GM19438 (cell line): Measurements from ENCODE around the gene NUMB.
"Not testable (repeated sequence)": the region's sequence is repeated elsewhere in the genome, so short reads cannot be mapped to it uniquely, and the experiment has no call there.

Experiments
- ATAC-seq: cut with Tn5 transposase; IDR thresholded peaks from one replicate; pipeline ENCODE4 v1.9.1; 2021; ENCODE audit warnings: low read depth; ENCODE audit not compliant: unreplicated experiment

NUMB gene

DNA sequence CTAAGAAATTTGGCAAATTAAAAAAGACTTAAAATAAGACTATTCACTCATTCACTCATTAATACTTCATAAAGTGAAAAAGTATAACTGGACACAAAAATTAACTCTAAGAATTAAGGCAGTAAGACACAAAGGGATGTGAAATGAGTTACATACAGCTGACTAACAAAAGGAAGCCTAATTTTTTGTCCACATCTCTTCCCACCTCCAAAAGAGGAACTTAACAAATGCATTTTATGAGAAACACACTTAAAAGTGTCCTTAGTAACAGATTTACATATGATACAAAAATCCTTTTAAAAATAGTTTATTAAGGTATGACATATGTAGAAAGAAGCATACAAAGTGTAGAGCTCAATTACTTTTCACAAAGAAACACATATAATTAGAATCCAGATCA lies 88.9 kb downstream of the NUMB start:
- no peak for ATAC-seq

DNA sequence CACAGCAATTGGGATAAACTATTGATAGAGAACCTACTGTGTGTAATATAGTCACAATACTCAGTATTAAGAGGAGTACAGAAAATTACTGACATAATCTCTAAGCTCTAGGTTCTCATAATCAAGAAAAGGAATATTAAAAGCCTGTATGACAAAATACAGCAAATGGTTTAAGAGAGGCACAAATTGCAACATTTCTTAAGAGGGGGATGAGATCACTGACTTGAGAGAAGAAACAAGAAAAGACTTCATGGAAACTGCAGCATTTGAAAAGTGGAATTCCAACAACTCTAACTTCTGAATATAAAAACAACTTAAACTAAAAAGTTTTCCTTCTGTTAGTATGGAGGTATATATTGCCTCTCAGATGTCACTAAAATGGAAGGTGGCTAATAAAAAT lies 89.7 kb downstream of the NUMB start:
- ATAC-seq, result no peak

DNA sequence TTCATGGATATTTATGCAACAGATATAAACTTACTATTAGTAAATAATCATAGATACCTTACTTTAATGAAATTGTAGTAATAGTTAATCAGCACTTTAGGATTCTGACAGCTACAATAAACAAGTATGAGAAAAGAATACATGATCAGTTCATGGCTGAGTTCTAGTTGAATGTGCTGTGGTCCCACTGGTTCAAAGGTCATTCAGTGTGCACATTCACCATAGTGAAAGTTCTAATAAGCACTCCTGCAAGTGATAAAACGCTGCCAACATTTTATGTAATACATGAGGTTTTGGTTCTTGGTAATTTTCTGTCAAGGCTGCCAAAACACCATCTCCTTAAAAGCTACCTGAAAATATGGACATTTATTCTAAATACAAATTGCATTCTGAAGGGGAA lies 92.6 kb downstream of the NUMB start:
- no peak for ATAC-seq

DNA sequence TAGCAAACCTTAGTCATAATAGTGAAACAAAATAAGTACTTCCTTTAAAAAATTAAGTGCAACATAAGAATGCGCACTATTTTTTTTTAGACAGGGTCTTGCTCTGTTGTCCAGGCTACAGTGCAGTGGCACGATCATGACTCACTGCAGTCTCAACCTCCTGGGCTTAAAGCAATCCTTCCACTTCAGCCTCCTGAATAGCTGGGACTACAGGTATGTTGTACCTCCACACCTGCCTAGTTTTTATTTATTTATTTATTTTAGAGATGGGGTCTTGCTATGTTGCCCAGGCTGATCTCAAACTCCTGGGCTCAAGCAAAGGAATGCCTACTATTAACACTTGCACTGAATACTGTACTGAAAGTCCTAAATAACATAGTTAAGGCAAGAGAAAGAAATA lies 93.8 kb downstream of the NUMB start:
- no peak for ATAC-seq

DNA sequence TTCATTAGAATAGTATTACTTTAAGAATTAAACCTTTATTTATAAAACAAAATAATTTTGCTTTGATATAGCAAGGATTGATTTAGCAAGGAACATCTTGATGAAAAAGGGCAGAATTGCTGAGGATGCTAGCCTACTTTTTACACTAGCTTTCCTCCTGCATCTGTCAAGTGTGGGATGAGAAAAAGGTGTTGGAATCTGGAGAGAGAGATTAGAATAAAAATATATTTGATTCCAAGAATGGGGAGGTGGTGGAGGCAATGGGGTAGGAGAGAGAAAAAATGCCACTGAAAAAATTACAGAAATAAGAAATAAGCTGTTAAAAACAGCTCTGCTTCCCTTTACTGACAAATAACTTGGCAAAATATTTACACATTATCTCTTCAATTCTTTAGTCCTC lies 98.9 kb downstream of the NUMB start:
- ATAC-seq, result no peak

DNA sequence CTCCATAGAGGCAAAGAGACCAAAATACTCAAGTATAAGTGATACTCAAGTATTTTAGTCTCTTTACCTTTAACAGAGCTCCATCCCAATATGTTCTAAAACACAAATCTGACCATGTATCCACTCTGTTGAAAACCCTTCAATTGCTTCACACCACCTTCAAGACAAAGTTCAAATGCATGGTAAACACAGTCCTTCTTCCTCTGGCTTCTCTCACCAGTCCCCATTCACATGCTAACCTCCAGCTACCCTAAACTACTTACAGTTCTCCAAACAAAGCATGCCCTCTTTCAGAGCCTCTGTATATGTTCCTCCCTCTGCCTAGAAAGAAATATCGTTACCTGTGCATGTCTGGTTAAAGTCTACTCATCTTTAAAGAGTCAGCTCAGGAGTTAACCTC lies 100.2 kb downstream of the NUMB start:
- no peak for ATAC-seq

DNA sequence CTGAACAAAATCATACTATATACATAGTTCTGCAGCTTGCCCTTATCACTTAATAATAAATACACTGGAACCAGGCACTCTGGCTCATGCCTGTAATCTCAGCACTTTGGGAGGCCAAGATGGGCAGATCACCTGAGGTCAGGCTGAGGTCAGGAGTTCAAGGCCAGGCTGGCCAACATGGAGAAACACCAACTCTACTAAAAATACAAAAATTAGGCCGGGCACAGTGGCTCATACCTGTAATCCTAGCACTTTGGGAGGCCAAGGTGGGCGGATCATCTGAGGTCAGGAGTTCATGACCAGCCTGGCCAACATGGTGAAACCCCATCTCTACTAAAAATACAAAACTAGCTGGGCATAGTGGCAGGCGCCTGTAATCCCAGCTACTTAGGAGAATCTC lies 109.3 kb downstream of the NUMB start:
- ATAC-seq, result not testable (repeated sequence)

DNA sequence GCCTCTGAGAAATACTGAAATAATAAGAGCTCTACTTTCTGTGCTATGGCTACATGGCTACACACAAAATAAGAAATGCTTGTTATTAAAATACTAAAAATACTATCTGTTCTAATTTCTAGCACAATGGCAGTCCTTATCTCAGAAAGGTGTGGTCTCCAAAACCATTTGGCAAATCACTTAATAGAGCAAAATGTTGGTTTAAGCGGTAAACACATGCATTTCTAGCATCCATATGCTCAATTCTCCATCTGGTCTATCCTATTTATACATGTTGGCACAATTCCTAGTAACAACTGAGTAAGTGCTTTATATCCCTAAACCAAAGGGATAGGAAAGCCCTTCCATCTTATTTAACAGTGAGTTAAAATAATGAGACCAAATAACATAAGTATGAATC lies 114.0 kb downstream of the NUMB start:
- ATAC-seq, result no peak

DNA sequence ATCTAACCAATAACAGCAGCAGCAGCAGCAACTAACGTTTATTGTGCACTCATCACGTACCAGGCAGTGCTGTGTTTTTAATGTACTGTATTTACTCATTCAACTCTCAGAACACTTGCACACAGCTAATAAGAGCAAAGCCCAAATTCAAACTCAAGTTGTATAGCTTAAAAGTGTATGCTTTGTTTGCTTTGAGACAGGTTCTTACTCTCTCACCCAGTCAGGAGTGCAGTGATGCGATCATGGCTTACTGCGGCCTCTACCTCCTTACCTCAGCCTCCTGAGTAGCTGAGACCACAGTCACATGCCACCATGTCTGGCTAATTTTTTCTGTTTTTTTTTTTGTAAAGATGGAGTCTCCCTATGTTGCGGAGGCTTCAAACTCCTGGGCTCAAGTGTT lies 115.7 kb downstream of the NUMB start:
- no peak for ATAC-seq

DNA sequence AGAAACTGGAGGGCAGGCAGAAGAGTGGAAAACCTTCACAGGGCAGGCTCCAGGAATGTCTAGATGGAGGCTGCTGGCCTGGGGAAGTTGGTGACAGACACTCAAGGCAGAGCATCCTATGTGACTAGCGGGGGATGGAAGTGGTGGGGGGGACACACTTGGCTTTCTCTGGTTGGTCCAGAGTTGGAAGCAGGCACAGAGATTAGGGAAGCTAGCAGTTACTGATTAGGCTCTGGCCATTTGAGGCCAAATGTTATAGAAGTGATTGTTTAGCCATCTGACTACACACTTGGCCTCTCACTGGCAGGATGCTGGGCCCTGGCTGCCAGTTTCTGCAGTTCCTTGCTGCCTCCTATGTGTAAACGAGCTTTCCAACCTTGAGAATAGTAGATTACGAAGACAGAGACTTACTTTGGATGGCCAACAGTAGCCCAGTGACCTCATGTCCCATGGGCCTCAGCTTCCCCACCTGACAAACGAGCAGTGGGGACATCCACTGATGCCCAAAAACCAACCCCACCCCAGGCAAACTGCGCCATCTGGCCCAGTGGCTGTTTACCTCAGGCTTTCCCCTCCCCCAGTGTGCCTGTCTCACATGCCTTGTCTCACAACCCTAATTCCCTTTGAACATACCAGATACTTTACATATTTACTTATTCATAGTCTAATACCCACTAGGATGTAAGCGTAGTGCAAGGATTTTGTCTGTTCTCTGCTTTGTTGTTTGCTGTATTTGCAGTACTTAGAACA lies 118.3 kb downstream of the NUMB start:
- no peak for ATAC-seq

DNA sequence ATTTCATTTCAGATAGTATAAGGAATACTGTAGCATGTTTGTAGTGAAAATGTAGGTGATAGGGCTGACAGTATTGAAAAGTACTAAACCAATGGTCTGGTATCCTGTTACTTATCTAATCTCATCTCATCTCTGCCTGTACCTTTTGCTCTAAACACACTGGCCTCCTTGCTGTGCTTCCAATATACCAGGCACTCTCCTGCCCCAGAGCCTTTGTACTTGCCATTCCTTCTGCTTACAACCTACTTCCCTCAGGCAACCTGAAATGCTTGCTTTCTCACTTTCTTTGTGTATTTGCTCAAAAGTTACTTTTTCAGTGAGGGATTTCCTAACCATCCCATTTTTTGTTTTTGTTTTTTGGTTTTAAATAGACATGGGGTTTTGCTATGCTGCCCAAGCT lies 119.1 kb downstream of the NUMB start:
- ATAC-seq, result no peak

DNA sequence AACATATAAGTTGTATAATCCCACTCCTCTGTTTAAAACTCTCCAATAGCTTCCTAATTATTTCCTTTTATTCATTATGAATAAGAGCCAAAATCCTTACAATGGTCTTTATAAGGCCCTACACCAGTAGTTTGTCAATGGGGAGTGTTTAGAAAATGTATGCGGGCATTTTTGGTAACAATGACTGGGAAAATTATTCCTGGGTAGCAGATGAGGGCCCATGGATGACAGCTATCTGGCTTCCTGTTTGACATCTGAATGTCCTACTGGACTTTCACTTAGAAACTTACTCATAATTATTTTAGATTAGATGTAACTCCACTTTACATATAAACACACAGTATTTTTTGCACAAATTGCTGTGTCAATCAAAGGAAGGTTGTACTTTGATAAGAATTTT lies 119.8 kb downstream of the NUMB start:
- ATAC-seq, result no peak

DNA sequence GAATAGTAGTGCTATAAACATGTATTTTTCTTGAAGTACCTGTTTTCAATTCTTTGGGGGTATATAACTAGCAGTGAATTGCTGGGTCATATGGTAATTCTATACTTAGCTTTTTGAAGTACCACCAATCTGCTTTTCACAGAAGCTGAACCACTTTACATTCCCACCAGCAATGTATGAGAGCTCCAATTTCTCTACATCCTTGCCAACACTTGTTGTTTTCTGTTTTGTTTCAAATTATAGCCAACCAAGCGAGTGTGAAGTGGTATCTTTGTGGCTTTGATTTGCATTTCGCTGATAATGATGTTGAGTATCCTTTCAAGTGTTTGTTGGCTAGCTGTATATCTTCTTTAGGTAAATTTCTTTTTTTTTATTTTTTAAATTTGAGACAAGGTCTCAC lies 125.3 kb downstream of the NUMB start:
- ATAC-seq, result no peak

DNA sequence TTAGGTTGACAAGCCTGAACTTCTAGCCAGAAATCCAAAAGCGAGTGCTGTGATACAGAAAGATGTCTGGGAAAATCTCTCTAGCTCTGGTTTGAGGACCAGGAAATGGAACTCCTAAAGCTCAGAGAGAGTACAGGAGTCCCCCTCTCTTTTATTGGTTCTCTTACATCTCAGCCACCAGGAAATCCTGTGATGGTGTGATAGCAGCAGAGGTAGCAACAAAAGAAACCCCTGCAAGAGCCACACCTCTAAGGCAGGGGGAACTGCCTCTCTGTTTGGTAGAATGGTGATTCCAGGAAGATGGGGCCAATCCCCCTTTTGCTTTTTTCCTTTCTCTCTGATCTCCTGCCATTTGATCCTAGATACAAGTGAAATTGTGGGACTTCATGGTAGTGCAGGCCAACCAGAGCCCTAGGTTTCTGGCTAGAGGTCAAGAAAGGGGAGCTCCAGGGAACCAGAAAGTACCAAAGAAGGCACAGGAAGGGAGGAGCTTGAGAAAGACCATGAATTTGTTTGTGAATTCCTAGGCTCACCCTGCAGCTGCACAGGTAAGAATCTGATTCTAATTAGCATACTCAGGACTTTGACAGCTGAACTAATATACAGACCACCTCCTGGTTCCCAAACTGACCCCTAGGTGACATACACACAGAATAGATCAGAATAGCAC lies 132.6 kb downstream of the NUMB start:
- no peak for ATAC-seq

DNA sequence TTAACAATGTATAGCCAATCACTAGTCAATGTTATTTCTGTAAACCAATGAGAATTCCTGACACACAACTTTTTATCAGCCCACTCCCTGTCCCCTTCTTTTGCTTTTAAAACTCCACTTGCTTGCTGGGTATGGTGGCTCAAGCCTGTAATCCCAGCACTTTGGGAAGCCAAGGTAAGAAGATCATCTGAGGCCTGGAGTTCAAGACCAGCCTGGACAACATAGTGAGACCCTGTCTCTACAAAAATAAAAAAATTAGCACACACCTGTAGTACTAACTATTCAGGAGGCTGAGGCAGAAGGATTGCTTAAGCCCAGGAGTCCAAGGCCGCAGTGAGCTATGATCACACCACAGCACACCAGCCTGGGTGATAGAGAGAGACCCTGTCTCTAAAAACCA lies 133.3 kb downstream of the NUMB start:
- ATAC-seq, result no peak

DNA sequence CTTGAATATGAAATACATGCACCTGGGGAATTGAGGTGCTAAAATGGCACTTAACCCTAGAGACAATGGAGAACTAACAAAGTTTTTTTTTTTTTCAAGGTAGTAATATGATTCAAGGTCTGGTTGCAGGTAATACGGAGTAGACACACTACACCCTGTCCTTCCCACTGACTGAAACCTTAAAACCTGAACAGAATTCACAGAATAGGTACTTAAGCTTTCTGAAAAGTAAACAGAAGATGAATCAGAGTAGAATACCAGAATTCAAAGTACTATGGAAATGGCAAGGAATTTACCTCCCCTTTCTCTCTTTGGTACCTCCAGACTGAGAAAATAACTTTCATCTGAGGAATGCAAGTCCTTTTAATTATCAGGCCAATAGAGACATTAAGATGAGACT lies 133.8 kb downstream of the NUMB start:
- ATAC-seq, result no peak

DNA sequence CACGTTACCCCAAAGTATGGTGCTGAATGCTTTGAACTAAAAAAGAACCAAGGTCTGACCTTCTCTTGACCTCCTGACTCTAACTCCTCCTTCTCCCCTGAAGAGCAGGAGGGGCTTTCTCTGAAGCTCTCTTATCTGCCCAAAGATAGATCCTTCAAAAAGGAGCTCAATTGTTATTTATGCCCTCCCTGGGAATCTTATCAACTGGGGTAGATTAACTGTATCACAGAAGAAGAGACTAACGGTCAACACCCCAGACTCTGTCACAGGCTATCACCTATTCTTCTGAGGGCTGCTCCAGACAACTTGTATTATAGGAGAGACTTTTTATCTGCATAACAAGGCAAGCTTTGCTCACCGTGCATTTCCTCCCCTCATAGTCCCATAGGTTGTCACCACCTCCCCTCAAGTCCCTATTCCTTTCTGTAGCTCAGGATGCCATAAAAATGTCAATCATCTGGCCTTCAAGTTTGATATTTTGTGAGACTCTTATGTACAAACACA lies 134.4 kb downstream of the NUMB start:
- ATAC-seq, result no peak

DNA sequence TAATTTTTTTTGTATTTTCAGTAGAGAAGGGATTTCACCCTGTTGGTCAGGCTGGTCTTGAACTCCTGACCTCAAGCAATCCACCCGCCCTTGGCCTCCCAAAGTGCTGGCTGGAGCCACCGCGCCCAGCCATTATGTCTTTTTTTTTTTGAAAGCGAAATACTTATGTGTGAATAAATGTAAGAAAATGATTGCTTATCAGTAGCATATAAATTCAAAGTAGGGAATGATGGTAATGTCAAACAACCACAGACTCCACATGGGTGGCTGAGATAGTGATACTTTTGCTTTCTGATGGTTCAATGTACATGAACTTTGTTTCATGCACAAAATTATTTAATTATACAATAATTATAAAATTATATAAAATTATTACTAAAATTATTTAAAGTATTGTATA lies 145.2 kb downstream of the NUMB start:
- no peak for ATAC-seq

DNA sequence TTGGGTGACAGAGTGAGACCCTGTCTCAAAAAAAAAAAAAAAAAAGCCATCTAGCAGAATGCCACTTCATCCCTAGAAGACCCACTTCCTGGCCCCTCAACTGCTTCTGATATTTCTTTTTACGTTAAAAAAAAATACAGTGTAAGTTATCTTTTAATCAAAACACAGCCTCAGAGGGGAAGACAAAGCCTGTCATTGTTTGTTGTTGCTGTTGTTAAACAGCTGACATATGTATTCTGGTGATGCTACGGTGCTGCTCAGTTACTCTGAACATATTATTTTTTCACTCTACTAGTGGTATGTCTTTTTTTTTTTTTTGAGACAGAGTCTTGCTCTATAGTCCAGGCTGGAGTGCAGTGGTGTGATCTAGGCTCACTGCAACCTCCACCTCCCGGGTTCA lies 145.7 kb downstream of the NUMB start:
- no peak for ATAC-seq

DNA sequence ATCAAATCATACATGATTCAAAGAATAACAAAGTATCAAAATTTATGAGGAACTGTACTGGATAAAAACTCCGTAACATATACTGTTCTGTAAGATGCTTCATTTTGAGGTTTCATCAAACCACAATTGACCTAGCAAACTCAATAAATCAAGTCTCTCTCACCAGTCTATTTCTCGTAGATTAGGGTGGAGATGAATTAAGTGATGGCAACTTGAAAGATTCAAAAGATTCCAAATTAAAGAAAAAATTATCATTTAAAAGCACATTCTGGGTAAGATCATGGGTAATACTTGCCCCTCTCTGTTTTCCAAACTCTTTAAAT lies 146.7 kb downstream of the NUMB start:
- no peak for ATAC-seq

DNA sequence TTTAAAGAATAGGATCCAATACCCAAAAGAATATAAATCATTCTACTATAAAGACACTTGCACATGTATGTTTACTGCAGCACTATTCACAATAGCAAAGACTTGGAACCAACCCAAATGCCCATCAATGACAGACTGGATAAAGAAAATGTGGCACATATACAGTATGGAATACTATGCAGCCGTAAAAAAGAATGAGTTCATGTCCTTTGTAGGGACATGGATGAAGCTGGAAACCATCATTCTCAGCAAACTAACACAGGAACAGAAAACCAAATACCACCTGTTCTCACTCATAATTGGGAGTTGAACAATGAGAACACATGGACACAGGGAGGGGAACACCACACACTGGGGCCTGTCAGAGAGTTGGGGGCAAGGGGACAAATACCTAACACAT lies 149.1 kb downstream of the NUMB start:
- not testable (repeated sequence) for ATAC-seq

DNA sequence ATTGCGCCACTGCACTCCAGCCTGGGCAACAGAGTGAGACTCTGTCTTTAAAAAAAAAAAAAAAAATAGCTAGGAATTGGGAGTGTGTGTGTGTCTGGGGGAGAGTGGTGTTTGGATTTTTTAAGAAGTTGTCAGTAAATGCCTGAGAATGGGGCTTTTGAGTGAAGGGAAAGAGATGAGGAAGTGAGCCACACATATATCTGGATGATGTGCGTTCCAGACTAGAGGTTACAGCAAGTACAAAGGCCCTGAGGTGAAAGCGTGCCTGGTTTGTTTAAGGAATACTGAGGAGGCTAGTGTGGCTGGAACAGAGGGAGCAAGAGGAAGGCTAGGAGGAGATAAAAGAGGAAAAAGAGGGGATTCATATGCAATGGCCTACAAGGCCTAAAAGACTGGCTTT lies 151.1 kb downstream of the NUMB start:
- no peak for ATAC-seq
